HT1080 (cell line): ENCODE measurements around the gene AKAP8. TPM values are rescaled to one million over a fixed set of nuclear protein-coding genes. Genes with fewer than 3 reads are reported as not detected.

Experiments
- small RNA-seq: library from RNA; depleted of rRNA; stranded (forward); fragments of <200 nt; gene quantifications from one replicate; pipeline ENCODE3, GENCODE V24; 2014
- total RNA-seq: library from RNA; depleted of rRNA; stranded (reverse); fragments of >200 nt; shearing (Covaris generic); gene quantifications from 2 replicates; pipeline ENCODE4 v1.2.3, GENCODE V29; 2014; rRNA removed

The AKAP8 gene
- total RNA-seq, 1 experiment from 2014 or later = 30.8 TPM

Small RNA genes lying within 50 kb of the gene (small RNA-seq; reads per million reads assigned to genes)
- not detected for gene AC005776.1

Other genes starting within 250 kb of the AKAP8 start
- 0.13 and 0.85 TPM in 2 replicates for gene NOTCH3, start 178.8 kb downstream of the AKAP8 start, total RNA-seq
- not detected in 2 replicates for gene EPHX3, start 147.3 kb downstream of the AKAP8 start, total RNA-seq
- gene BRD4, start 47.2 kb downstream of the AKAP8 start, total RNA-seq = 25.2 and 31.7 TPM in 2 replicates
- 44.8 and 56.1 TPM in 2 replicates for gene AKAP8L, start 39.2 kb upstream of the AKAP8 start, total RNA-seq
- 23.6 and 28.9 TPM in 2 replicates for gene WIZ, start 70.2 kb upstream of the AKAP8 start, total RNA-seq
- gene RASAL3, start 84.8 kb upstream of the AKAP8 start, total RNA-seq = not detected in 2 replicates
- gene PGLYRP2, start 99.7 kb upstream of the AKAP8 start, total RNA-seq = not detected in 2 replicates
- gene CYP4F22, start 128.7 kb upstream of the AKAP8 start, total RNA-seq = not detected in 2 replicates
- not detected in 2 replicates for gene CYP4F8, start 235.4 kb upstream of the AKAP8 start, total RNA-seq